Measurements from ENCODE around the gene OR1D2.
"Not testable (repeated sequence)": the region's sequence is repeated elsewhere in the genome, so short reads cannot be mapped to it uniquely, and the experiment has no call there.

- TF ChIP-seq CTCF (optimal IDR thresholded peaks at IDR 0.05 in 1 of 3, IDR thresholded peaks at IDR 0.05 in 1 of 3, conservative IDR thresholded peaks at IDR 0.05 in 1 of 3; ENCODE audit: extremely low read depth in 1 of 3, insufficient read depth in 2 of 3, low read length in 3 of 3); EZH2 (IDR thresholded peaks at IDR 0.05; ENCODE audit: low read length): not testable (repeated sequence)
These were observed 41.3 kb downstream of the OR1D2 start for GRCh38 chr17:3062824-3063377.

All from keratinocyte (primary cell).